MM.1S (cell line): ENCODE results near the gene ACHE.

ENCODE experiments used
- DNase-seq: peaks from one replicate; pipeline ENCODE4 v3.0.0-alpha.2; 2015
- H2AFZ ChIP-seq: fragments of 300-600 bp; sonication (generic); 2 replicates; pipeline ENCODE4 v1.6.0; 2016; ENCODE audit warnings: antibody characterized with exemption, low read length
- H3F3A ChIP-seq: fragments of 300-600 bp; sonication (generic); 2 replicates; pipeline ENCODE4 v1.6.1; 2016; ENCODE audit warnings: mild to moderate bottlenecking, antibody characterized with exemption, low read length, moderate library complexity, mixed read lengths; ENCODE audit not compliant: insufficient read depth
- H3K27ac ChIP-seq: fragments of 300-600 bp; sonication (generic); 2 replicates; pipeline ENCODE4 v1.5.1; 2016; ENCODE audit warnings: mild to moderate bottlenecking, low read length
- H3K27me3 ChIP-seq: fragments of 300-600 bp; sonication (generic); replicated peaks from 2 replicates; pipeline ENCODE4 v1.6.0; 2016; ENCODE audit warnings: low read length; ENCODE audit not compliant: insufficient read depth
- H3K36me3 ChIP-seq: fragments of 300-600 bp; sonication (generic); replicated peaks from 2 replicates; pipeline ENCODE4 v1.6.1; 2016; ENCODE audit warnings: mild to moderate bottlenecking, low read length, mixed read lengths; ENCODE audit not compliant: insufficient read depth
- H3K4me1 ChIP-seq: fragments of 300-600 bp; sonication (generic); 2 replicates; pipeline ENCODE4 v1.6.1; 2016; ENCODE audit warnings: low read length, mixed read lengths
- H3K4me2 ChIP-seq: fragments of 300-600 bp; sonication (generic); 2 replicates; pipeline ENCODE4 v1.6.0; 2016; ENCODE audit warnings: low read depth, low read length
- H3K4me3 ChIP-seq: fragments of 300-600 bp; sonication (generic); 2 replicates; pipeline ENCODE4 v1.5.1; 2016; ENCODE audit warnings: low read length, mixed read lengths
- H3K79me2 ChIP-seq: fragments of 300-600 bp; sonication (generic); 2 replicates; pipeline ENCODE4 v1.6.1; 2016; ENCODE audit warnings: mixed run types, low read length, mixed read lengths
- H3K9ac ChIP-seq: fragments of 300-600 bp; sonication (generic); 2 replicates; pipeline ENCODE4 v1.6.1; 2016; ENCODE audit warnings: low read length, mixed read lengths
- H3K9me2 ChIP-seq: fragments of 300-600 bp; sonication (generic); replicated peaks from 2 replicates; pipeline ENCODE4 v1.6.1; 2016; ENCODE audit warnings: mild to moderate bottlenecking, low read length, mixed read lengths; ENCODE audit not compliant: insufficient read depth
- H3K9me3 ChIP-seq: fragments of 300-600 bp; sonication (generic); replicated peaks from 2 replicates; pipeline ENCODE4 v1.6.1; 2016; ENCODE audit warnings: mild to moderate bottlenecking, low read length, mixed read lengths; ENCODE audit not compliant: insufficient read depth
- H4K20me1 ChIP-seq: fragments of 300-600 bp; sonication (generic); 2 replicates; pipeline ENCODE4 v1.6.1; 2016; ENCODE audit warnings: mild to moderate bottlenecking, low read length, moderate library complexity, mixed read lengths; ENCODE audit not compliant: insufficient read depth
- CTCF ChIP-seq: fragments of 300-600 bp; sonication (generic); IDR thresholded peaks from 2 replicates; pipeline ENCODE4 v1.5.1; 2016; ENCODE audit warnings: antibody characterized with exemption, low read length, mixed read lengths
- EZH2 ChIP-seq: fragments of 300-600 bp; sonication (generic); optimal IDR thresholded peaks from 2 replicates; pipeline ENCODE3; 2017; ENCODE audit warnings: low read depth, mild to moderate bottlenecking, antibody characterized with exemption, low read length, mixed read lengths
- EZH2phosphoT487 ChIP-seq: fragments of 300-600 bp; sonication (generic); IDR thresholded peaks from 2 replicates; pipeline ENCODE4 v1.6.1; 2018; ENCODE audit warnings: antibody characterized with exemption, low read length

The ACHE gene

GRCh38 chr7:100895701-100895955 is at the start of gene ACHE:
TSS of gene ACHE (minus strand) at chr7:100895888. CDS start at chr7:100894232, 1,656 bp downstream.
- DNase-seq: no peak
- Histone ChIP-seq H3K9me2 (no peaks in the 10 kb centered on the region), H3F3A (no peaks in the 10 kb centered on the region), H3K4me3 (peak within 1 kb of the TSS; percentile 22; the same call in 1 of the 2 replicates), H4K20me1 (no peaks in the 10 kb centered on the region), H3K9me3 (no peaks in the 10 kb centered on the region), H3K4me2 (peak within 1 kb of the TSS; percentile 68), H3K36me3 (no peaks in the 10 kb centered on the region), H3K27ac (no peak within 1 kb of the TSS), H2AFZ (peak within 1 kb of the TSS; percentile 35; the same call in 1 of the 2 replicates), H3K79me2 (no peaks in the 10 kb centered on the region), H3K9ac (no peak within 1 kb of the TSS), H3K27me3 (peaks cover 72% of the 10 kb centered on the region), H3K4me1 (no peaks in the 10 kb centered on the region)
- no peak for TF ChIP-seq EZH2phosphoT487
- TF ChIP-seq CTCF: no peak
- no peak for TF ChIP-seq EZH2

- no peaks in the 10 kb centered on the region for H3K9me2 ChIP-seq
- TF ChIP-seq EZH2phosphoT487: no peak
- TF ChIP-seq CTCF: no peak
- TF ChIP-seq EZH2: no peak
These were observed 48.5 kb upstream of the ACHE start for GRCh38 chr7:100944138-100944537.

GRCh38 chr7:100943693-100944092 is 48.0 kb upstream of the ACHE start:
- Histone ChIP-seq H3K4me3 (no peak overlapping the region), H3K27ac (no peak overlapping the region), H3K4me2 (no peak overlapping the region), H2AFZ (no peak overlapping the region), H3K9me3 (no peaks in the 10 kb centered on the region), H3K27me3 (peaks cover 68% of the 10 kb centered on the region), H3K36me3 (no peaks in the 10 kb centered on the region), H3K4me1 (no peaks in the 10 kb centered on the region), H3K79me2 (no peaks in the 10 kb centered on the region), H3F3A (no peaks in the 10 kb centered on the region), H3K9me2 (no peaks in the 10 kb centered on the region), H3K9ac (no peak overlapping the region), H4K20me1 (no peaks in the 10 kb centered on the region)
- TF ChIP-seq CTCF: no peak
- no peak for TF ChIP-seq EZH2
- TF ChIP-seq EZH2phosphoT487: no peak
- no peak for DNase-seq

More at GRCh38 chr7:100944138-100944537, 48.5 kb upstream of the ACHE start:
- DNase-seq: no peak
- peaks cover 72% of the 10 kb centered on the region for H3K27me3 ChIP-seq
- no peak overlapping the region for H3K9ac ChIP-seq
- no peaks in the 10 kb centered on the region for H4K20me1 ChIP-seq
- no peak overlapping the region for H2AFZ ChIP-seq
- H3K4me2 ChIP-seq: no peak overlapping the region
- H3K4me3 ChIP-seq: no peak overlapping the region
- no peaks in the 10 kb centered on the region for H3K36me3 ChIP-seq
- H3K79me2 ChIP-seq: no peaks in the 10 kb centered on the region
- H3K9me3 ChIP-seq: no peaks in the 10 kb centered on the region
- H3K4me1 ChIP-seq: no peaks in the 10 kb centered on the region
- H3F3A ChIP-seq: no peaks in the 10 kb centered on the region
- no peak overlapping the region for H3K27ac ChIP-seq
